Adrenal gland (tissue), 5 donors: ENCODE data around the gene AGTPBP1.

Source experiments
- CTCF ChIP-seq, 6 experiments: fragments of 450-650 bp in 4 of 6; fragments of 200-600 bp in 2 of 6; sonication (generic) in 1 of 6; IDR thresholded peaks; 1 replicate in 5 of 6; 2 replicates in 1 of 6; pipeline versions ENCODE4 v1.5.1 to v1.8.0; 2016 to 2021; ENCODE audit warnings: antibody characterized with exemption in 6 of 6, mild to moderate bottlenecking in 2 of 6, moderate library complexity in 1 of 6
- POLR2A ChIP-seq, 2 donors: fragments of 450-650 bp; IDR thresholded peaks; one replicate each; pipeline ENCODE4 v1.6.1; 2017; ENCODE audit warnings: antibody characterized with exemption in 2 of 2, mild to moderate bottlenecking in 2 of 2, moderate library complexity in 1 of 2
- donor health status: DM: no; HTN: no; CAD: no.

GRCh38 chr9:85528142-85528541, 213.6 kb downstream of the AGTPBP1 start:
- TF ChIP-seq CTCF (IDR thresholded peaks at IDR 0.05), result no peak
- TF ChIP-seq POLR2A (IDR thresholded peaks at IDR 0.05), result no peak
